K562 (cell line): ENCODE results near the gene SDE2. TPM values are rescaled to one million over a fixed set of nuclear protein-coding genes. Genes with fewer than 3 reads are reported as not detected.

Source experiments
- ARID2 ChIP-seq: fragments of 450-650 bp; IDR thresholded peaks from 2 replicates; pipeline ENCODE4 v1.6.1; 2017; ENCODE audit warnings: antibody characterized with exemption, mild to moderate bottlenecking
- CGGBP1 ChIP-seq: fragments of 250-450 bp; sonication (Bioruptor Pico); IDR thresholded peaks from 2 replicates; pipeline ENCODE4 v1.9.0; 2021; ENCODE audit warnings: mild to moderate bottlenecking
- CREB5 ChIP-seq: fragments of 250-450 bp; sonication (Bioruptor Pico); IDR thresholded peaks from 2 replicates; pipeline ENCODE4 v1.5.0; 2020; ENCODE audit warnings: mild to moderate bottlenecking
- ELF2 ChIP-seq: fragments of 250-450 bp; sonication (Bioruptor Pico); IDR thresholded peaks from 2 replicates; pipeline ENCODE4 v1.5.0; 2021; ENCODE audit warnings: mild to moderate bottlenecking
- LARP7 ChIP-seq: fragments of 450-650 bp; IDR thresholded peaks from 2 replicates; pipeline ENCODE4 v1.6.1; 2016
- LCOR ChIP-seq: sonication (generic); formaldehyde crosslinking; IDR thresholded peaks from 2 replicates; pipeline ENCODE4 v1.8.0; 2022; ENCODE audit warnings: mild to moderate bottlenecking, missing genetic modification reagents
- MBD1 ChIP-seq: fragments of 250-450 bp; sonication (Bioruptor Pico); IDR thresholded peaks from 2 replicates; pipeline ENCODE4 v1.8.0; 2022; ENCODE audit warnings: inconsistent platforms
- MEIS2 ChIP-seq: fragments of 450-650 bp; IDR thresholded peaks from 2 replicates; pipeline ENCODE4 v1.6.1; 2014; ENCODE audit warnings: mild to moderate bottlenecking; ENCODE audit not compliant: partially characterized antibody
- MXI1 ChIP-seq: IDR thresholded peaks from 2 replicates; pipeline ENCODE4 v1.6.1; 2011; ENCODE audit warnings: low read depth, mild to moderate bottlenecking, improper control_type of control experiment, low read length
- NR1H2 ChIP-seq: sonication (generic); formaldehyde crosslinking; IDR thresholded peaks from 2 replicates; pipeline ENCODE4 v1.4.0; 2020; ENCODE audit warnings: mild to moderate bottlenecking, missing genetic modification reagents
- POLR2A ChIP-seq: fragments of 450-650 bp; conservative IDR thresholded peaks from 2 replicates; pipeline ENCODE4 v1.6.1; 2016
- POLR2AphosphoS5 ChIP-seq: IDR thresholded peaks from 2 replicates; pipeline ENCODE4 v1.6.1; 2011; ENCODE audit warnings: mild to moderate bottlenecking, low read depth, low read length, moderate library complexity; ENCODE audit not compliant: control insufficient read depth, insufficient read depth
- POLR2G ChIP-seq: fragments of 200-400 bp; formaldehyde crosslinking; IDR thresholded peaks from 2 replicates; pipeline ENCODE4 v1.6.1; 2017; ENCODE audit warnings: low read depth, mild to moderate bottlenecking, antibody characterized with exemption, low read length, moderate library complexity
- POLR2H ChIP-seq: IDR thresholded peaks from 2 replicates; pipeline ENCODE4 v1.6.1; 2016; ENCODE audit warnings: missing genetic modification characterization, low read depth, mild to moderate bottlenecking, control low read depth, missing compliant biosample characterization, moderate library complexity
- RCOR1 ChIP-seq, 2 experiments: IDR thresholded peaks; 2 replicates each; pipeline ENCODE4 v1.6.1; 2012; ENCODE audit warnings: low read depth in 2 of 2, low read length in 2 of 2, borderline replicate concordance in 1 of 2, improper control_type of control experiment in 1 of 2
- SAFB2 ChIP-seq: fragments of 200-400 bp; formaldehyde crosslinking; IDR thresholded peaks from 2 replicates; pipeline ENCODE4 v1.6.1; 2018; ENCODE audit warnings: borderline replicate concordance, low read length, low read depth, moderate library complexity; ENCODE audit not compliant: severe bottlenecking
- SFPQ ChIP-seq: fragments of 200-400 bp; formaldehyde crosslinking; IDR thresholded peaks from 2 replicates; pipeline ENCODE4 v1.6.1; 2017; ENCODE audit warnings: mild to moderate bottlenecking, low read depth, low read length, moderate library complexity
- SMARCA4 ChIP-seq: fragments of 450-650 bp; IDR thresholded peaks from 2 replicates; pipeline ENCODE4 v1.6.1; 2016
- TEAD2 ChIP-seq: fragments of 450-650 bp; IDR thresholded peaks from 2 replicates; pipeline ENCODE4 v1.6.1; 2016; ENCODE audit warnings: missing genetic modification characterization, control low read depth, missing compliant biosample characterization
- ZNF395 ChIP-seq: fragments of 200-800 bp; sonication (Bioruptor generic); IDR thresholded peaks from 2 replicates; pipeline ENCODE4 v1.6.1; 2017; ENCODE audit warnings: missing genetic modification characterization, missing compliant biosample characterization
- ZNF764 ChIP-seq: fragments of 250-450 bp; sonication (Bioruptor Pico); IDR thresholded peaks from 2 replicates; pipeline ENCODE4 v1.4.0; 2020; ENCODE audit warnings: low read depth, mild to moderate bottlenecking, moderate library complexity
- polyA plus RNA-seq, 8 experiments: library from polyadenylated mRNA; depleted of rRNA in 4 of 8; stranded (reverse) in 5 of 8; unstranded in 3 of 8; fragments of >200 nt; fragmentation: Nextera tagmentation in 2 of 8; fragmentation: Illumina TruSeq in 1 of 8; extraction: Ambion mirVana in 2 of 8; extraction: Trizol in 1 of 8; gene quantifications; 2 replicates each; pipeline versions ENCODE4 v1.2.1 to v1.2.3, GENCODE V29; 2011 to 2014; ENCODE audit warnings: inconsistent platforms in 1 of 8, missing spikeins in 1 of 8
- total RNA-seq, 7 experiments: library from RNA; depleted of rRNA in 6 of 7; stranded (reverse); fragments of >200 nt in 6 of 7; fragmentation: Illumina TruSeq in 2 of 7; extraction: Trizol in 2 of 7; gene quantifications; 2 replicates each; pipeline versions ENCODE4 v1.2.1 to v1.2.3, GENCODE V29; 2011 to 2021; ENCODE audit warnings: low replicate concordance in 1 of 7

SDE2 gene
- total and polyA plus RNA-seq, 9 of the 15 experiments (the other 6 are each of a cell fraction or from before 2014, with no cell fraction given): 14.3 to 62.3 (median 46.0) TPM

GRCh38 chr1:226002667-226003501 is 3.7 kb upstream of the SDE2 start (continued):
- TF ChIP-seq LCOR (CRISPR knock-in tag) (0 out of 2 replicates have a peak, but pooled peaks have one; percentile 7), SMARCA4 (peak; percentile 92), MBD1 (CRISPR knock-in tag) (0 out of 2 replicates have a peak, but pooled peaks have one; percentile 34), SFPQ (no peak), MEIS2 (peak; percentile 73), SAFB2 (no peak), ZNF764 (no peak), POLR2A (peak; percentile 93), POLR2G (peak; percentile 29; the same call in 1 of the 2 replicates), ARID2 (no peak), POLR2H (tag) (peak; percentile 46; the same call in 1 of the 2 replicates), NR1H2 (no peak), LARP7 (no peak), RCOR1 (IDR thresholded peaks at IDR 0.05; ENCODE audit: borderline replicate concordance in 1 of 2, low read depth in 2 of 2, low read length in 2 of 2) (peak; percentile 78 to 97; a peak in 3 of 4 replicates), ELF2 (CRISPR knock-in tag) (no peak), POLR2AphosphoS5 (peak; percentile 68), CREB5 (CRISPR knock-in tag) (no peak), CGGBP1 (CRISPR knock-in tag) (no peak), MXI1 (peak; percentile 18; the same call in 1 of the 2 replicates), TEAD2 (tag) (no peak), ZNF395 (CRISPR knock-in tag) (peak; percentile 19; the same call in 1 of the 2 replicates)
